Vagina (tissue), 2 donors: ENCODE data around the gene MDGA2.

Source experiments
- POLR2A ChIP-seq, 2 donors: fragments of 450-650 bp; IDR thresholded peaks; one replicate each; pipeline ENCODE4 v1.6.1; 2017; ENCODE audit warnings: antibody characterized with exemption in 2 of 2, mild to moderate bottlenecking in 2 of 2, moderate library complexity in 2 of 2
- POLR2AphosphoS5 ChIP-seq, 2 donors: sonication (generic); formaldehyde crosslinking; IDR thresholded peaks; one replicate each; pipeline ENCODE4 v1.9.0; 2017; ENCODE audit warnings: antibody characterized with exemption in 2 of 2, mild to moderate bottlenecking in 2 of 2, low read depth in 1 of 2; ENCODE audit not compliant: insufficient read depth in 1 of 2
- TF ChIP-seq, protein P1 (sequence below), 3 experiments: fragments of 450-650 bp in 2 of 3; fragments of 200-600 bp in 1 of 3; sonication (generic) in 1 of 3; IDR thresholded peaks; one replicate each; pipeline ENCODE4 v1.5.1; 2017 to 2019; ENCODE audit warnings: antibody characterized with exemption in 3 of 3, mild to moderate bottlenecking in 2 of 3, moderate library complexity in 2 of 3

DNA sequence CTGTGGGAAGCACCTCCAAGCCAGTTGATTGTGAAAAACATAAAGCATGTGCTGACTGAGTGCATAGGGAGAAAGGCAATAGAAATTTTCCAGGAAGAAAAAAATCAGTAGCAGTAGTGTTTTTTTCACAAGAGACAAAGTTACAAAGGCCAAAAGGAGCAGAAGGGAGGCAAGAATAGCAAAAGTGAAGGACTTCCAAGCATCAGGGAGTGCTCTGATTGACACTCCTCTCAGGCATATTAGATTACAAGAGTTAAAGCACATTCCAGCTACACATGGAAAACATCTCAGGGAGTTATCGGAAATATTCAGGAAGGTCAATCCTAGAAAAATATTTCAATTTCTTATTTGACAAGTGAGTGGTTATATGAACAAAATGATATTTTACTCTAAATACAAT, 508.0 kb downstream of the MDGA2 start:
- TF ChIP-seq, protein P1, sequence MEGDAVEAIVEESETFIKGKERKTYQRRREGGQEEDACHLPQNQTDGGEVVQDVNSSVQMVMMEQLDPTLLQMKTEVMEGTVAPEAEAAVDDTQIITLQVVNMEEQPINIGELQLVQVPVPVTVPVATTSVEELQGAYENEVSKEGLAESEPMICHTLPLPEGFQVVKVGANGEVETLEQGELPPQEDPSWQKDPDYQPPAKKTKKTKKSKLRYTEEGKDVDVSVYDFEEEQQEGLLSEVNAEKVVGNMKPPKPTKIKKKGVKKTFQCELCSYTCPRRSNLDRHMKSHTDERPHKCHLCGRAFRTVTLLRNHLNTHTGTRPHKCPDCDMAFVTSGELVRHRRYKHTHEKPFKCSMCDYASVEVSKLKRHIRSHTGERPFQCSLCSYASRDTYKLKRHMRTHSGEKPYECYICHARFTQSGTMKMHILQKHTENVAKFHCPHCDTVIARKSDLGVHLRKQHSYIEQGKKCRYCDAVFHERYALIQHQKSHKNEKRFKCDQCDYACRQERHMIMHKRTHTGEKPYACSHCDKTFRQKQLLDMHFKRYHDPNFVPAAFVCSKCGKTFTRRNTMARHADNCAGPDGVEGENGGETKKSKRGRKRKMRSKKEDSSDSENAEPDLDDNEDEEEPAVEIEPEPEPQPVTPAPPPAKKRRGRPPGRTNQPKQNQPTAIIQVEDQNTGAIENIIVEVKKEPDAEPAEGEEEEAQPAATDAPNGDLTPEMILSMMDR (IDR thresholded peaks at IDR 0.05): no peak
- TF ChIP-seq POLR2A (IDR thresholded peaks at IDR 0.05) (no peak), POLR2AphosphoS5 (IDR thresholded peaks at IDR 0.05; ENCODE audit: insufficient read depth in 1 of 2, low read depth in 1 of 2) (no peak)
